HG03196 (cell line): Measurements from ENCODE around the gene PROM1.

Source experiments
- ATAC-seq: cut with Tn5 transposase; IDR thresholded peaks from one replicate; pipeline ENCODE4 v1.9.1; 2021; ENCODE audit not compliant: unreplicated experiment

The PROM1 gene

GRCh38 chr4:15995826-15996225 lies 88.0 kb downstream of the PROM1 start:
- ATAC-seq: no peak

- ATAC-seq: no peak
These were observed 91.7 kb downstream of the PROM1 start for GRCh38 chr4:15992167-15992485.

- ATAC-seq: no peak
These were observed 93.1 kb downstream of the PROM1 start for GRCh38 chr4:15990570-15991285.

- no peak for ATAC-seq
These were observed 94.4 kb downstream of the PROM1 start for GRCh38 chr4:15989424-15989823.

- no peak for ATAC-seq
These were observed 95.6 kb downstream of the PROM1 start for GRCh38 chr4:15988222-15988621.

- ATAC-seq: no peak
These were observed 96.9 kb downstream of the PROM1 start for GRCh38 chr4:15986907-15987306.

- ATAC-seq: no peak
These were observed 100.2 kb downstream of the PROM1 start for GRCh38 chr4:15983610-15984009.

GRCh38 chr4:15982842-15983524 lies 100.8 kb downstream of the PROM1 start:
- no peak for ATAC-seq

GRCh38 chr4:15976456-15977447 lies 107.1 kb downstream of the PROM1 start:
- ATAC-seq: no peak

GRCh38 chr4:15971068-15971801 lies 112.6 kb downstream of the PROM1 start:
- no peak for ATAC-seq

GRCh38 chr4:15968551-15969300 lies 115.1 kb downstream of the PROM1 start:
- no peak for ATAC-seq

- no peak for ATAC-seq
These were observed 118.5 kb downstream of the PROM1 start for GRCh38 chr4:15965325-15965724.

GRCh38 chr4:15964159-15964558 lies 119.7 kb downstream of the PROM1 start:
- no peak for ATAC-seq

GRCh38 chr4:15963576-15963975 lies 120.2 kb downstream of the PROM1 start:
- peak; percentile 65 for ATAC-seq

- ATAC-seq: no peak
These were observed 120.8 kb downstream of the PROM1 start, which contains the start of gene FGFBP2 for GRCh38 chr4:15963001-15963451. TSS of gene FGFBP2 (minus strand) at chr4:15963175. CDS start at chr4:15963129, 46 bp downstream.

GRCh38 chr4:15961781-15962510 lies 121.9 kb downstream of the PROM1 start:
- no peak for ATAC-seq

- ATAC-seq: no peak
These were observed 125.3 kb downstream of the PROM1 start for GRCh38 chr4:15958562-15958961.

- ATAC-seq: peak; percentile 91
These were observed 127.5 kb downstream of the PROM1 start for GRCh38 chr4:15956179-15956850.

GRCh38 chr4:15955670-15956069 lies 128.2 kb downstream of the PROM1 start:
- ATAC-seq: no peak
